B cell (primary cell): ENCODE data around the gene KCNG4.

Experiments
- CTCF ChIP-seq: fragments of 200-600 bp; IDR thresholded peaks from one replicate; pipeline ENCODE4 v1.8.0; 2022; ENCODE audit warnings: antibody characterized with exemption, mild to moderate bottlenecking
- EZH2 ChIP-seq: IDR thresholded peaks from 2 replicates; pipeline ENCODE4 v1.6.1; 2012; ENCODE audit warnings: borderline replicate concordance, low read depth, mild to moderate bottlenecking, moderate library complexity, low read length; ENCODE audit not compliant: insufficient read depth, poor library complexity, severe bottlenecking

GRCh38 chr16:84258266-84258665 lies 18.5 kb upstream of the KCNG4 start:
- no peak for TF ChIP-seq CTCF
- TF ChIP-seq EZH2 = no peak
